ENCODE data around the gene GABBR2.

DNA sequence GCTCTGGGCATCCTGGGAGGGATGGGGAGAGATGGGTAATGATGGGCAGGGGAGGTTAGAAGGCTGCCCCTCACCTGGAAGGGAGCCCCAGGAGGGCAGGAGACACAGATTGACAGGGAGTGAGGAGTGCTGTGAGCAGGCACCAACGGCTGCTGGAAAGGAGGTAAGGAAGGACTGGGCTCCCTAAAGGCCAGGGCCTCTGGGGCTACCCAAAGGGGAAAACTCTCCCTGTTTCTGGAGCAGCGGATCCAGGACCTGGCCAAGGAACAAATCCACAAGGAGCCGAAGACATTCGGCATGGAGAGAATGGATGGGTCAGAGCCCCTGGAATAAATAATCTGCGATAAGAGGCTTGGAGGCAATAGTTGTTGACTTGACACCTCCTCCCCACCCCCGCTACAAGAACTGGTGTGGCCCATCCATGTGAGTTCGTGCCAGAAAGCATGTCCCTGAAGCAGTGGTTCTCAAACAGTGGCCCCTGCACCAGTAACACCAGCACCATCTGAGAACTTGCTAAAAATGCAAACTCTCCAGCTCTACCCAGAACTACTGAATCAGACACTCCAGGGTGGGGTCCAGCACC is 208.3 kb downstream of the GABBR2 start:
- TF ChIP-seq, protein P1, sequence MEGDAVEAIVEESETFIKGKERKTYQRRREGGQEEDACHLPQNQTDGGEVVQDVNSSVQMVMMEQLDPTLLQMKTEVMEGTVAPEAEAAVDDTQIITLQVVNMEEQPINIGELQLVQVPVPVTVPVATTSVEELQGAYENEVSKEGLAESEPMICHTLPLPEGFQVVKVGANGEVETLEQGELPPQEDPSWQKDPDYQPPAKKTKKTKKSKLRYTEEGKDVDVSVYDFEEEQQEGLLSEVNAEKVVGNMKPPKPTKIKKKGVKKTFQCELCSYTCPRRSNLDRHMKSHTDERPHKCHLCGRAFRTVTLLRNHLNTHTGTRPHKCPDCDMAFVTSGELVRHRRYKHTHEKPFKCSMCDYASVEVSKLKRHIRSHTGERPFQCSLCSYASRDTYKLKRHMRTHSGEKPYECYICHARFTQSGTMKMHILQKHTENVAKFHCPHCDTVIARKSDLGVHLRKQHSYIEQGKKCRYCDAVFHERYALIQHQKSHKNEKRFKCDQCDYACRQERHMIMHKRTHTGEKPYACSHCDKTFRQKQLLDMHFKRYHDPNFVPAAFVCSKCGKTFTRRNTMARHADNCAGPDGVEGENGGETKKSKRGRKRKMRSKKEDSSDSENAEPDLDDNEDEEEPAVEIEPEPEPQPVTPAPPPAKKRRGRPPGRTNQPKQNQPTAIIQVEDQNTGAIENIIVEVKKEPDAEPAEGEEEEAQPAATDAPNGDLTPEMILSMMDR (IDR thresholded peaks at IDR 0.05; ENCODE audit: low read depth, low read length, poor library complexity, severe bottlenecking), result no peak
- no peak for TF ChIP-seq EZH2phosphoT487 (IDR thresholded peaks at IDR 0.05; ENCODE audit: borderline replicate concordance, low read length)
